Astrocyte (in vitro differentiated cells and primary cell): ENCODE measurements around the gene ATP2B3. TPM values are rescaled to one million over a fixed set of nuclear protein-coding genes. Genes with fewer than 3 reads are reported as not detected.

Experiments used
- DNase-seq: peaks from one replicate; pipeline ENCODE4 v3.0.0-alpha.2; 2010; ENCODE audit warnings: low read depth
- FAIRE-seq: peaks from 2 replicates; lab custom pipeline; 2011; peaks lifted over from hg19 to GRCh38; lab: Jason Lieb, UNC
- H2AFZ ChIP-seq: 2 replicates; pipeline ENCODE4 v1.6.0; 2012; ENCODE audit warnings: low read depth, low read length, inconsistent platforms
- H3K27ac ChIP-seq: 2 replicates; pipeline ENCODE4 v1.5.1; 2011; ENCODE audit warnings: low read depth, low read length, inconsistent platforms
- H3K27me3 ChIP-seq: 2 replicates; pipeline ENCODE4 v1.6.0; 2011; ENCODE audit warnings: low read length, inconsistent platforms; ENCODE audit not compliant: insufficient read depth
- H3K36me3 ChIP-seq: 2 replicates; pipeline ENCODE4 v1.5.1; 2011; ENCODE audit warnings: low read length, inconsistent platforms; ENCODE audit not compliant: insufficient read depth
- H3K4me1 ChIP-seq: 2 replicates; pipeline ENCODE4 v1.5.1; 2011; ENCODE audit warnings: low read length, inconsistent platforms; ENCODE audit not compliant: insufficient read depth
- H3K4me2 ChIP-seq: 2 replicates; pipeline ENCODE4 v1.6.0; 2012; ENCODE audit warnings: low read length, inconsistent platforms
- H3K4me3 ChIP-seq: 2 replicates; pipeline ENCODE4 v1.5.1; 2011; ENCODE audit warnings: low read depth, mild to moderate bottlenecking, low read length, inconsistent platforms; ENCODE audit not compliant: insufficient read depth
- H3K79me2 ChIP-seq: 2 replicates; pipeline ENCODE4 v1.6.0; 2012; ENCODE audit warnings: mild to moderate bottlenecking, low read length, inconsistent platforms; ENCODE audit not compliant: insufficient read depth
- H3K9ac ChIP-seq: 2 replicates; pipeline ENCODE4 v1.6.0; 2012; ENCODE audit warnings: mild to moderate bottlenecking, low read length, inconsistent platforms
- H3K9me3 ChIP-seq: 2 replicates; pipeline ENCODE4 v1.5.1; 2012; ENCODE audit warnings: low read depth, mild to moderate bottlenecking, low read length, inconsistent platforms; ENCODE audit not compliant: insufficient read depth
- H4K20me1 ChIP-seq: 2 replicates; pipeline ENCODE4 v1.6.0; 2012; ENCODE audit warnings: low read length, inconsistent platforms; ENCODE audit not compliant: insufficient read depth
- H3K27ac Mint-ChIP-seq: one replicate; pipeline ENCODE4 v1.8.0; 2021; ENCODE audit warnings: mild to moderate bottlenecking, mixed read lengths; ENCODE audit not compliant: unreplicated experiment
- H3K27me3 Mint-ChIP-seq: one replicate; pipeline ENCODE4 v1.8.0; 2021; ENCODE audit warnings: low read depth, mixed read lengths; ENCODE audit not compliant: unreplicated experiment
- H3K36me3 Mint-ChIP-seq: one replicate; pipeline ENCODE4 v1.8.0; 2021; ENCODE audit warnings: low read depth, mixed read lengths; ENCODE audit not compliant: unreplicated experiment
- H3K4me1 Mint-ChIP-seq: one replicate; pipeline ENCODE4 v1.8.0; 2021; ENCODE audit warnings: low read depth, mixed read lengths; ENCODE audit not compliant: unreplicated experiment
- H3K4me3 Mint-ChIP-seq: one replicate; pipeline ENCODE4 v1.8.0; 2021; ENCODE audit warnings: mild to moderate bottlenecking, moderate library complexity, mixed read lengths; ENCODE audit not compliant: unreplicated experiment
- H3K9me3 Mint-ChIP-seq: one replicate; pipeline ENCODE4 v1.8.0; 2021; ENCODE audit warnings: mild to moderate bottlenecking, mixed read lengths; ENCODE audit not compliant: unreplicated experiment
- EZH2 ChIP-seq: IDR thresholded peaks from 2 replicates; pipeline ENCODE4 v1.6.1; 2012; ENCODE audit warnings: mild to moderate bottlenecking, low read length, inconsistent platforms; ENCODE audit not compliant: insufficient read depth
- total RNA-seq: library from RNA; stranded (reverse); gene quantifications from 2 replicates; pipeline ENCODE4 v1.2.1, GENCODE V29; 2021
- TF ChIP-seq, protein P1 (sequence below): IDR thresholded peaks from 2 replicates; pipeline ENCODE4 v1.5.1; 2011; ENCODE audit warnings: low read depth, mild to moderate bottlenecking, inconsistent platforms, low read length, moderate library complexity; ENCODE audit not compliant: insufficient read depth

ATP2B3 gene
- total RNA-seq, 1 donor from 2014 or later: 0.52 TPM

DNA sequence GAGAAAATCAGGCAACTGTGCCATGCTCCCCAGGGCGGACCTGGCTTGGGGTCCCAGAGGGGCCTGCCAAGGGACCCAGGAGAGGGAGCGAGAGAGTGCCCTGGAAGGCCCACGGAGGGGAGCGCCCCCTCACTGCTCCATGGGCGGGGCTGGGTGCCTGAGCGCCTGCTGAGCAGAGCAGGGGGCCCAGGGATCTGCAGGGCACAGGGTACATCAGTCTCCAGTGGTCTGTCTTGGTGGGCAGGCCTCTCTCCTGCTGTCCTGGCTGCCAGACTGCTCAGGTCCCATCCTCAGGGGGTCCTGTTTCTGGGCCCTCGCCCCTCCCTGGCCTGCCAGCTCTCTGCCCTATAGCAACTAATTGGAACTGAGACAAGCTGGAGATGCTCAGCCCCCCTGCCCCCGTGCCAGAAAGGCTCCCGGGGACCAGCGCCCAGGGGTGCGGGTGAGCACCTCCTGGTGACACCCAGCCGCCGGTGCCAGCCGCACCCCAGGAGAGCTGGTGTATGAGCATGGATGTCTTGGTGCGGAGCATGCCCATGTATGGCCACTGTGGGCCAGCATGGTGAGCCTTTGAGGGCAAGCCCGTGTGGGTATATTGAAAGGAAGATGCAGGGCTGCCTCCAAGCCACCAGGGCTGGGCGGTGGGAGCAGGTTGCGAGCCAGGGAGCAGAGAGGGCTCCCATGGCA, 21.4 kb upstream of the ATP2B3 start:
- H3K4me1 ChIP-seq: peaks cover 24% of the 10 kb centered on the region
- H4K20me1 ChIP-seq: peaks cover 30% of the 10 kb centered on the region
- no peaks in the 10 kb centered on the region for H3K9me3 ChIP-seq
- H3K27ac Mint-ChIP-seq: no peak overlapping the region
- H3K4me1 Mint-ChIP-seq: peaks cover 7% of the 10 kb centered on the region
- no peak overlapping the region for H2AFZ ChIP-seq
- no peaks in the 10 kb centered on the region for H3K27me3 Mint-ChIP-seq
- no peaks in the 10 kb centered on the region for H3K36me3 ChIP-seq
- H3K36me3 Mint-ChIP-seq: no peaks in the 10 kb centered on the region
- H3K27ac ChIP-seq: no peak overlapping the region
- peak overlapping the region; percentile 75 for H3K4me3 ChIP-seq
- H3K27me3 ChIP-seq: no peaks in the 10 kb centered on the region
- H3K79me2 ChIP-seq: peaks cover 54% of the 10 kb centered on the region
- TF ChIP-seq EZH2: no peak
- TF ChIP-seq, protein P1, sequence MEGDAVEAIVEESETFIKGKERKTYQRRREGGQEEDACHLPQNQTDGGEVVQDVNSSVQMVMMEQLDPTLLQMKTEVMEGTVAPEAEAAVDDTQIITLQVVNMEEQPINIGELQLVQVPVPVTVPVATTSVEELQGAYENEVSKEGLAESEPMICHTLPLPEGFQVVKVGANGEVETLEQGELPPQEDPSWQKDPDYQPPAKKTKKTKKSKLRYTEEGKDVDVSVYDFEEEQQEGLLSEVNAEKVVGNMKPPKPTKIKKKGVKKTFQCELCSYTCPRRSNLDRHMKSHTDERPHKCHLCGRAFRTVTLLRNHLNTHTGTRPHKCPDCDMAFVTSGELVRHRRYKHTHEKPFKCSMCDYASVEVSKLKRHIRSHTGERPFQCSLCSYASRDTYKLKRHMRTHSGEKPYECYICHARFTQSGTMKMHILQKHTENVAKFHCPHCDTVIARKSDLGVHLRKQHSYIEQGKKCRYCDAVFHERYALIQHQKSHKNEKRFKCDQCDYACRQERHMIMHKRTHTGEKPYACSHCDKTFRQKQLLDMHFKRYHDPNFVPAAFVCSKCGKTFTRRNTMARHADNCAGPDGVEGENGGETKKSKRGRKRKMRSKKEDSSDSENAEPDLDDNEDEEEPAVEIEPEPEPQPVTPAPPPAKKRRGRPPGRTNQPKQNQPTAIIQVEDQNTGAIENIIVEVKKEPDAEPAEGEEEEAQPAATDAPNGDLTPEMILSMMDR: no peak
- peak overlapping the region; percentile 93 for H3K4me2 ChIP-seq
- peak overlapping the region; percentile 80 for H3K9ac ChIP-seq
- H3K9me3 Mint-ChIP-seq: no peaks in the 10 kb centered on the region
- H3K4me3 Mint-ChIP-seq: no peak overlapping the region
- DNase-seq: no peak
- no peak for FAIRE-seq

DNA sequence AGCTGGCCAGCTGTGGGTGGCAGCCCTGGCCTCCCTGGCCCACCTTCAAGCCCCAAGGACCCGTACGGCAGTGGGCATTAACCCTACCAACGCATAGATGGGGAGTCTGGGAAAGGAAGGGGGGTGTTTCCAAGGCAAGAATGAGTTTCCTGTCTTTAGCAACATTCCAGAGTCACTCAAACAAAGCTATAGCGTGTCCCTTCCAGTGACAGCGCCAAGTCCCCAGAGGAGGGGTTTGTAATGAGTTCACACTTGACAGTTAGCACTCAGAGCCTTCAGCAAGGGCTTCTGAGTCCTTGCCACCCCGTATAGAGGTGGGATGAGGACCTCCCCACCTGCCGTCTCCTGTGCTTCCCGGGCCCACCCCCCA, 20.9 kb upstream of the ATP2B3 start:
- H4K20me1 ChIP-seq: peaks cover 35% of the 10 kb centered on the region
- peak overlapping the region; percentile 93 for H3K4me2 ChIP-seq
- H3K27ac ChIP-seq: no peak overlapping the region
- Mint-ChIP-seq H3K4me3 (no peak overlapping the region), H3K36me3 (no peaks in the 10 kb centered on the region), H3K27ac (no peak overlapping the region), H3K9me3 (no peaks in the 10 kb centered on the region), H3K4me1 (peaks cover 7% of the 10 kb centered on the region), H3K27me3 (no peaks in the 10 kb centered on the region)
- no peak for DNase-seq
- peak overlapping the region; percentile 75 for H3K4me3 ChIP-seq
- no peak overlapping the region for H2AFZ ChIP-seq
- peaks cover 22% of the 10 kb centered on the region for H3K4me1 ChIP-seq
- H3K79me2 ChIP-seq: peaks cover 59% of the 10 kb centered on the region
- no peaks in the 10 kb centered on the region for H3K36me3 ChIP-seq
- no peak for FAIRE-seq
- no peaks in the 10 kb centered on the region for H3K27me3 ChIP-seq
- no peaks in the 10 kb centered on the region for H3K9me3 ChIP-seq
- TF ChIP-seq EZH2: no peak
- TF ChIP-seq, protein P1: no peak
- peak overlapping the region; percentile 80 for H3K9ac ChIP-seq

DNA sequence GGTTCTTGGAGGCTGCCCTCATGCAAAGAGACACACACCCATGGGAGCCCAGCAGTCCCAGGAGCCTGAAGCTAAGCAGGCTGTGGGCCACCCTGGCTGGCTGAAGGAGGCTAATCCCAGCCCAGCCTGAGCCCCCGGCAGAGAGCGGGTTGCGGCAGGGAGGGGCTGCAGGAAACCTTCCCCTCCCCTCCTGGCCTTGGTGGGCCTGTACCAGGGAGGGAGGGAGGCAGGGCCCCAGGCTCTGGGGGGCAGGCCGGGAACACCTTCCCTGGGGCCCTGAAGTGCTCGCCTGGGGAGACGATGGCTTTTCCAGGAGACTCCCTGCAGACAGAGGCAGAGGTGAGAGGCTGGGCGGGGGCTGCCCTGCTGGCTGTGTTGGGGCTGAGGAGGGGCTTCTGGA, 19.0 kb upstream of the ATP2B3 start:
- Histone ChIP-seq H3K9ac (no peak overlapping the region), H3K27me3 (no peaks in the 10 kb centered on the region), H3K4me2 (peak overlapping the region; percentile 67), H4K20me1 (peaks cover 48% of the 10 kb centered on the region), H2AFZ (no peak overlapping the region), H3K36me3 (no peaks in the 10 kb centered on the region), H3K4me3 (no peak overlapping the region), H3K27ac (no peak overlapping the region), H3K9me3 (no peaks in the 10 kb centered on the region), H3K4me1 (peaks cover 17% of the 10 kb centered on the region), H3K79me2 (peaks cover 59% of the 10 kb centered on the region)
- DNase-seq: no peak
- Mint-ChIP-seq H3K9me3 (no peaks in the 10 kb centered on the region), H3K27ac (no peak overlapping the region), H3K4me1 (peaks cover 4% of the 10 kb centered on the region), H3K4me3 (no peak overlapping the region), H3K36me3 (no peaks in the 10 kb centered on the region), H3K27me3 (no peaks in the 10 kb centered on the region)
- FAIRE-seq: no peak
- TF ChIP-seq, protein P1: no peak
- TF ChIP-seq EZH2: no peak
